Measurements from ENCODE around the gene SPSB1. TPM values are rescaled to one million over a fixed set of nuclear protein-coding genes. Genes with fewer than 3 reads are reported as not detected.
A peak's percentile ranks its signal among the peaks of the same experiment; 100 is the strongest.

Gene SPSB1
- total and polyA plus RNA-seq, 8 donors: 2.3 to 28.7 (median 14.9) TPM

DNA sequence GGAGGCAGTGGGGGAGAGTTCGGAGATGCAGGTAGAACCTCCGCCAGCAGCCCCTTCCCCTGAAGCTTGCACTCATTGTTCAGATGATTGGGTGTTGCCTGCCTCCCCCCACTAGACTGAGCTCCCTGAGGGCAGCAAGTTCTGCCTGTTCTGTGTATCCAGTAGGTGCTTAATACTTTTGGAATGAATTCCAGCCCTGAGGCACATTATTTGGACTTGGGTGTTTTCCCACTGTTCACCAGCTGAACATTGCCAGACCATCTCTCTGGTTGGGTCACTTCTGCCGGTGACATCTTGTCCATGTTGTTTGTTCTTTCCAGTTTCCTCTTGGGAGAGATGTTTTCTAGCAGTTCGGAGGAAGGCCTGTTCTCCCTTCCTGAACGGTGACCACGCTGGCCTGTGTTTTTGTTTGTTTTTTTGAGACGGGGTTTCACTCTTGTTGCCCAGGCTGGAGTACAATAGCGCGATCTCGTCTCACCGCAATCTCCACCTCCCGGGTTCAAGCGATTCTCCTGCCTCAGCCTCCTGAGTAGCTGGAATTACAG is 48.7 kb downstream of the SPSB1 start:
- TF ChIP-seq POLR2A (IDR thresholded peaks at IDR 0.05) (no peak), POLR2AphosphoS5 (IDR thresholded peaks at IDR 0.05) (no peak), EP300 (IDR thresholded peaks at IDR 0.05) (no peak)
- TF ChIP-seq, protein P1, sequence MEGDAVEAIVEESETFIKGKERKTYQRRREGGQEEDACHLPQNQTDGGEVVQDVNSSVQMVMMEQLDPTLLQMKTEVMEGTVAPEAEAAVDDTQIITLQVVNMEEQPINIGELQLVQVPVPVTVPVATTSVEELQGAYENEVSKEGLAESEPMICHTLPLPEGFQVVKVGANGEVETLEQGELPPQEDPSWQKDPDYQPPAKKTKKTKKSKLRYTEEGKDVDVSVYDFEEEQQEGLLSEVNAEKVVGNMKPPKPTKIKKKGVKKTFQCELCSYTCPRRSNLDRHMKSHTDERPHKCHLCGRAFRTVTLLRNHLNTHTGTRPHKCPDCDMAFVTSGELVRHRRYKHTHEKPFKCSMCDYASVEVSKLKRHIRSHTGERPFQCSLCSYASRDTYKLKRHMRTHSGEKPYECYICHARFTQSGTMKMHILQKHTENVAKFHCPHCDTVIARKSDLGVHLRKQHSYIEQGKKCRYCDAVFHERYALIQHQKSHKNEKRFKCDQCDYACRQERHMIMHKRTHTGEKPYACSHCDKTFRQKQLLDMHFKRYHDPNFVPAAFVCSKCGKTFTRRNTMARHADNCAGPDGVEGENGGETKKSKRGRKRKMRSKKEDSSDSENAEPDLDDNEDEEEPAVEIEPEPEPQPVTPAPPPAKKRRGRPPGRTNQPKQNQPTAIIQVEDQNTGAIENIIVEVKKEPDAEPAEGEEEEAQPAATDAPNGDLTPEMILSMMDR (IDR thresholded peaks at IDR 0.05): no peak
- intact Hi-C loops (cut with DNase I; ENCODE audit: low total_unique reads): no loop called here

DNA sequence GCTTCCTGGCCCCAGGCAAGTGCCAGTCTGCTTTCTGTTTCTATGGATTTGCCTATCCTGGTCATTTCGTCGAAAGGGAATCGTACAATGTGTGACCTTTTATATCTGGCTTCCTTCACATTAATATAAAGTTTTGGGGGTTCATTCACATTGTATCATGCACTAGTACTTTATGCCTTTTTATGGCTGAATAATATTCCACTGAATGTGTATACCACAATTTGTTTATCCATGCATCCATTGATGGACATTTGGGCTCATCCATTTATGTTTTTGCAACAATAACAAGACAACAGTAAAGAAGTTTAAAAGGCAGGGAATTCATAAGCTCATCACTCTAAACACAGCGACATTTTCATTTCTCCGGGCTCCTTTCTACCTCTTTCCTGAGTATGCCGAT is 50.6 kb downstream of the SPSB1 start:
- H3K27me3 ChIP-seq: no peaks in the 10 kb centered on the region
- H3K9me3 ChIP-seq: no peaks in the 10 kb centered on the region
- WGBS, 5 donors: 96 to 100% (median 98%) methylated on average over 6 of the region's 6 CpGs
- DNase-seq: no peak
- TF ChIP-seq, protein P1 (IDR thresholded peaks at IDR 0.05): no peak
- TF ChIP-seq POLR2A (IDR thresholded peaks at IDR 0.05) (no peak), POLR2AphosphoS5 (IDR thresholded peaks at IDR 0.05) (no peak), EP300 (IDR thresholded peaks at IDR 0.05) (no peak)
- H3K4me1 ChIP-seq: peaks cover 37 to 71% (median 54%) of the 10 kb centered on the region in 4 donors
- intact Hi-C loops (cut with DNase I; ENCODE audit: low total_unique reads): no loop called here
- no peak overlapping the region for H3K4me3 ChIP-seq
- H3K27ac ChIP-seq: no peak overlapping the region
- no peaks in the 10 kb centered on the region for H3K36me3 ChIP-seq

More for the DNA sequence above, 48.7 kb downstream of the SPSB1 start:
- 81 to 89% (median 86%) methylated on average over 13 of the region's 13 CpGs for WGBS, 5 donors
- H3K27me3 ChIP-seq: no peaks in the 10 kb centered on the region
- peak overlapping the region in 1 of 5 donors; percentile 79 for H3K27ac ChIP-seq
- no peaks in the 10 kb centered on the region for H3K36me3 ChIP-seq
- no peaks in the 10 kb centered on the region for H3K9me3 ChIP-seq
- no peak overlapping the region for H3K4me3 ChIP-seq
- DNase-seq: no peak
- H3K4me1 ChIP-seq: peaks cover 48 to 85% (median 63%) of the 10 kb centered on the region in 4 donors

DNA sequence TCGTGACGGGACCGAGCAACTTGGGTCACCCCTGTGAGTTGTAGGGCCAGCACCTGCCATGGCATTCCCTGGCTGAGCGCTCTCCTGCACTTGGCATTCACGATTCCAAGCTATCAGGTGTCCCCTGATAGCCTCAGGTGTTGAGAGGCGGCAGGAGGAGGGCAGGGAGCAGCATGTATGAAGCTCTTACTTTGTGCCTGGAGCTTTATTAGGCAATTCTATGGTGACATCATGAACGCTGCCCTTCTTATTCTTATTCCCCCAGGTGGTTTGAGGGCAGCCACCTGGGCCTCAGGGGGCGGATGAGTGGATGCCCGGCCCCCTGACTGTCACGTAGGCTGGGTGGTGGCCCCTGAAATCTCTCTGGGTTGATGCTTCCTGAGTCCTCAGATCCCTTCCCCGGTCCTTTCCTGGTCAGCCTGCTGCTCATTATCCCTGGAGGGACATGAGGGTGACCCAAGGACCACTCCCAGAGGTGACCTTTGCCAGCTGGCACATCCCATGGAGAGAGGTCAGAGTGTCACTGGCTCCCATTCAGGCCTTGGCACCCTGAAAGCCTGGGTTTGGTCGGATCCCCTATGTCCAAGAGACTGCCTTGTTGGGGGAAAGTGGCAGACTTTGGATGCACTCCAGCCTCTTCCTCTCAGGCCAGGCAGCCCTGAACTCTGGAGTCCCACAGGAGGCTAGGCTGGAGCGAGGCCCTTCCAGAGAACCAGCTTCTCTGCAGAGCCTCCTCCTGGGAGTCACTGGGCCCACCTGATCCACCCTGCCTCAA is 51.9 kb downstream of the SPSB1 start:
- TF ChIP-seq, protein P1 (IDR thresholded peaks at IDR 0.05): no peak
- TF ChIP-seq EP300 (IDR thresholded peaks at IDR 0.05) (no peak), POLR2A (IDR thresholded peaks at IDR 0.05) (no peak), POLR2AphosphoS5 (IDR thresholded peaks at IDR 0.05) (no peak)
- DNase-seq: no peak
- WGBS, 5 donors: 81 to 88% (median 86%) methylated on average over 7 to 13 of the region's 13 CpGs
- no peaks in the 10 kb centered on the region for H3K27me3 ChIP-seq
- H3K4me1 ChIP-seq: peaks cover 24 to 68% (median 44%) of the 10 kb centered on the region in 4 donors
- no peak overlapping the region for H3K4me3 ChIP-seq
- intact Hi-C loops (cut with DNase I; ENCODE audit: low total_unique reads): no loop called here
- no peaks in the 10 kb centered on the region for H3K36me3 ChIP-seq
- no peaks in the 10 kb centered on the region for H3K9me3 ChIP-seq
- no peak overlapping the region for H3K27ac ChIP-seq

DNA sequence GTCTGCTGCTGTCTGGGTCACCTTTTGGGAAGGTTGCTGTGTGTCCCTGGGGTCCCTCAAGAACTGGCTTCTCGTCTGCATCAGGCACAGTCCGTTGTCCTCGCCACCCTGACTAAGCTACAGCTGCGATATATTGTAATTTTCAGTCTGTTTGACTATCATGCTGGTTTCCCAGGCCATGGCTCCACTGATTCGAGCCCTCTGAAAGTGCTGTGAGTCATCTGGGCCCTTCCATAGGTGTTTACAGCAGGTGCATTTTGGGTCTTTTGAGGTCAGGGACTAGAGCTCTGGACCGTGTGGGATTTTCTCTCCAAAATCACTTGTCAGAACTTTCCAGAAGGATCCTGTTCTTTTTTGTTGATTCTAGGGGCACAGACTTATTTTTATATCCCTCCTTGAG is 52.8 kb downstream of the SPSB1 start:
- Histone ChIP-seq H3K4me1 (peaks cover 19 to 68% (median 43%) of the 10 kb centered on the region in 4 donors), H3K27ac (no peak overlapping the region), H3K9me3 (no peaks in the 10 kb centered on the region), H3K4me3 (no peak overlapping the region), H3K27me3 (no peaks in the 10 kb centered on the region), H3K36me3 (no peaks in the 10 kb centered on the region)
- whole genome bisulfite sequencing, 5 donors: 81 to 92% (median 83%) methylated on average over 6 of the region's 6 CpGs
- TF ChIP-seq, protein P1 (IDR thresholded peaks at IDR 0.05): no peak
- no peak for TF ChIP-seq POLR2AphosphoS5 (IDR thresholded peaks at IDR 0.05)
- no peak for TF ChIP-seq POLR2A (IDR thresholded peaks at IDR 0.05)
- no peak for TF ChIP-seq EP300 (IDR thresholded peaks at IDR 0.05)
- intact Hi-C loops (cut with DNase I; ENCODE audit: low total_unique reads): no loop called here
- DNase-seq: no peak

Data from stomach (tissue), 9 donors.